HG02981 (cell line): ENCODE results near the gene LRRC28.
A peak's percentile ranks its signal among the peaks of the same experiment; 100 is the strongest.

Experiments used
- ATAC-seq: cut with Tn5 transposase; IDR thresholded peaks from one replicate; pipeline ENCODE4 v1.9.1; 2021; ENCODE audit warnings: mild to moderate bottlenecking, moderate library complexity; ENCODE audit not compliant: unreplicated experiment

Gene LRRC28

DNA sequence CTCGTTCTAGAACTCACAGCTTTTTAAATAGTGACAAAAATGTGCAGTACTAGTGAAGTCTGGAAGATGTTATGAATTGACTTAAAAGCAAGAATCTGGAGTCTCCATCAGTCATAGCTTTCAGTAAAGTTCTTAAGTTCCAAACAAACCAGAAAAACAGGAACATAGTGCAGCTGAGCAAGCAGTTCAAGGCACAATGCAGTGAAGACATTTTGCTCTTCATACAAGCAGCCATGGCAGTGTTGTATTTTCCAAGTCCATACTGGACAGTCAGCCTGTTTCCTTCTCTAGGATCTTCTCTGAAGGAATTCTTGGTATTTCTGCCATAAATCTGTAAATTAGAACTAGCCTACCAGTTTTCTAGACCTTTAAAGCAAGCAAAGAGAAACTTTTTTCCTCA, 90.5 kb downstream of the LRRC28 start:
- ATAC-seq, result no peak

DNA sequence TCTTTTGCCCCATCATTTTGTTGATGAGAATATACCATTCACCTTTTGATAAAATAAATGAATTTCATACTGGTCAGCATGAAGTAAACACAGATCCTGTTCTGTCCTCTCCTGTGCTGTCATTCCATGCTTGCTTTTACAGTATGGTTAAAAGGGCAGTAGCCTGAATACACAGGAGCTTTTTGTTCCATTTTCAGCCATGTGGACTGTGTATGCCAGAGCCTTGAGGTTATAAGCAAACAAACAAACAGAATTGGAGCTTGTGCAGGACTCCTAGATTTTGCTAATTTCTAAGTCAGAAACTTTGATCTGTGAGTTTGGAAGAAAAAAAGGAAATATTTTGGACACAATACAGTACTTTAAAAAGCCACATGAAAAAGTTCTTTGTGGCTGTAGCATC, 91.9 kb downstream of the LRRC28 start:
- no peak for ATAC-seq

DNA sequence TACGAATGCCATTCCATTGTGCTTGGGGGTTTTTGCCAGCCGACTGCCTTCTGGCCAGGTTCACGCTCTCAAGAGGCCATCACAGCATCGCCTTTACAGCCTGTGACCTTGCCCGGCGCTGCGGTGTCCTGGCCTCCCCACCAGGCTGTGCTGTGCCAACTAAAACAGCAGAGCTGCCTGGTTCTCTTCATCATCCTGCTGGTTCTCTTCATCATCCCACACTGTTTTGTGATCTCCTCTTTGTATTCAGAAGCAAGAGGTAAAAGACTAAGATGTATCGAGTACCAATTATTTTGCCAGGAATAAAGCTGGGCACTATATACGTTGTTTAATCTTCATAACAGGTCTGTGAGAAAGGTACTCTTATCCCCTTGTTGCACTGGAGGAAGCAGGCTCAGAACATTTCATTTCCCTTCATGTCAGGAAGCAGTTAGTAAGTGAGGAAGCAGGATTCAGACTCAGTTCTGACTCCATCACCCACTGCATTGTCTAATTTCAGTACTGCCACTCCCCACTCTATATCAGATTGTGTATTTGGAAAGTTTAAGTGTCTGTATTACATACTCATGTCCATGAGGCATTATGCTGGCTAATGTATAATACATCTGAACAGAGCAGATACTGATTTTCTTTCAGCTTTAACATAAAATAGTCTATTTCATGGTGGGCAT, 92.7 kb downstream of the LRRC28 start:
- no peak for ATAC-seq

DNA sequence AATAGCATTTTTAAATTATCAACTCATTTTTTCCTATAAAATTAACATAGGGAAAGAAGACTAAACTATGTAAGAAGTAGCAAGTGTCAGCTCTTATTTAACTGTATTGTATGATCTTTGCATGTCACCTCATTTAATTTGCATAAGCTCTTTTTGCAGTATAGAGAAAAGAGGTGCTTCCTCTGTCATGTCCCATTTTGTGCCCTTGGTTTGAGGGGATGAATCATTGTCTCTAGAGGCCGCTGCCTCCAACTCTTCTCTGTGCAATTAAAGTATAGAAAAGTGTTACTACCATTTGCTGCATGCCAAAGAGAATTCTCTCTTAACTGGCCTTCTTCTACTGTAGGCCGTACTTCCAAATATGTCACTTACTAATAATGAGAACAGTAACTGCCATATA, 93.4 kb downstream of the LRRC28 start:
- ATAC-seq, result no peak

DNA sequence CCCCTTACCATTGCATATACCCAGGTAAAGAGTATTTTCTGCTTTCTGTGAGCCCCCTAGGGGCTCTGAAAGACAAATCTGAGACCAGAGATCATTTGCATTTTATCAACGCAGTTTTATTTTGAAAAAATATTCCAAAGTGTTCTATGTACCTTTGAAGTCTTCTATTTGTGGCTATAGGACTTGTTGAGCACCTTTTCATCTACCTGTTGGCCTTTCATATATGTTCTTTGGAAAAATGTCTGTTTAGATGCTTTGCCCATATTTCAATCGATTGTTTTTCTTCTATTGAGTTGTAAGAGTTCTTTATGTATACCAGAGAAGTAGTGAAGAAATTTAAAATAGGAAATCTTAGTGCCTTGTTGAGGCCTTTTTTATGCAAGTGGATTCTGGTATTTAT, 94.0 kb downstream of the LRRC28 start:
- no peak for ATAC-seq

DNA sequence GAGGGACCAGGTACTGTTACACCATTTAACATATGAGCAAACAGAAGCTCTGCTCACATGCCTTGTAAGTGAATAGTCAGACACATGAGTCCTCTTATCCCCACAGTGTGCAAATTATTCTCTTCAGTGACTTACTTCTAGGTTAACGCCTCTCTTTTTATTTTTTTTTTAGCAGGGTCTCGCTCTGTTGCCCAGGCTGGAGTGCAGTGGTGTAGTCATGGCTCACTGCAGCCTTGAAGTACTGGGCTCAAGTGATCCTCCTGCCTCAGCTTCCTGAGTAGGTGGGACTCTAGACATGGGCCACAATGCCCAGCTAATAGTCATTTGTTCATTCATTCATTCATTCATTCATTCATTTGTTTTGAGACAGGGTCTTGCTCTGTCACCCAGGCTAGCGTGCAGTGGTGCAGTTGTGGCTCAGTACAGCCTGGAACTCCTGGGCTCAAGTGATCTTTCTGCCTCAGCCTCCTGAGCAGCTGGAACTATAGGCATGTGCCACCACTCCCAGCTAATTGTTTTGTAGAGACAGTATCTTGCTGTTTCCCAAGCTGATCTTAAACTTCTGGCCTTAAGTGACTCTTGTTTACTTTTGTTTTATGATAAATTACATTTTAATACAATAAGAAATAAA, 94.7 kb downstream of the LRRC28 start:
- no peak for ATAC-seq

DNA sequence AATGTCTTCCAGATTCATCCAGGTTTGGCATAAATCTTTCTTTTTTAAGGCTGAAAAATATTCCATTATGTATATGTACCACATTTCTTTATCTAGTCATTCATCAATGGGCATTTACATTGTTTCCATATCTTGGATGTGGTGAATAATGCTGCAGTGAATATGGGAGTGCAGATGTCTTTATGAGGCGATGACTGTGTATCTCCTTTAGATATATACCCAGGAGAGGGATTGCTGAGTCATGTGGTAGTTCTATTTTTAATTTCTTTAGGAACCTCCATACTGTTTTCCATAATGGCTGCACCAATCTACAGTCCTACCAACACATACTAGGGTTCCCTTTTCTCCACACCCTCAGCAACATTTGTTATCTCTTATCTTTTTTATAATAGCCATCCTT, 96.3 kb downstream of the LRRC28 start:
- ATAC-seq, result no peak

DNA sequence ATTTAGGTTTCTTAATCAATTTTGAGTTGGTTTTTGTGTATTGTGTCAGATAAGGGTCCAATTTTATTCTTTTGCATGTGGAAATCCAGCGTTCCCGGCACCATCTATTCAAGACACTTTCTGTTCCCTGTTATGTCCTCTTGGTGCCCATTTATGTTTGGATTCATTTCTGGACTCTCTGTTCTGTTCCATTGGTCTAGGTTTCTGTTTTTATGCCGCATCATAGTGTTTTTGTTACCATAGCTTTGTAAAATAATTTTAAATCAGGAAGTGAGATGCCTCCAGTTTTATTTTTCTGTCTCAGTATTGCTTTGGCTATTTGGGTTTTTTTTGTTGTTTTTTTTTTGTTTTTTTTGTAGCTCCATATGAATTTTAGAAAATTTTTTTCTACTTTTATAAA, 97.1 kb downstream of the LRRC28 start:
- ATAC-seq, result no peak

DNA sequence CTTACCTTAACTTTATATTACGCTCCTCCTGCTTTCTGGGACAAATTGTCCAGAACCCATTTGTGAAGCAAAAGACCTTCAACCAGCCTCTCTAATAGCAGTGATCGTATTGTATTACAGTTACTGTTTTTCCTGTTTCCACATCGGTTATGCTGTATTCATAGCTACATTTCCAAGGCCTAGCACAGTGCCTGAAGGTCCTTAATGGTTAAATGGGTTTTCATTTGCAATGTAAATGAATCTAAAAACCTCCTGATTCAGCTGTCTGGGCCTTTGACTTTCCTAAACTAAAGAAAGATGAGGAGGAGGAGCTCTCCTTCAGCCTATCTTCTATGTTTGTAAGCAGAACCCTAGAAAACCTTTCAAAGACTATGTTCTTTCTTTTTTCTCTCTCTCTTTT, 99.1 kb downstream of the LRRC28 start:
- ATAC-seq, result no peak

DNA sequence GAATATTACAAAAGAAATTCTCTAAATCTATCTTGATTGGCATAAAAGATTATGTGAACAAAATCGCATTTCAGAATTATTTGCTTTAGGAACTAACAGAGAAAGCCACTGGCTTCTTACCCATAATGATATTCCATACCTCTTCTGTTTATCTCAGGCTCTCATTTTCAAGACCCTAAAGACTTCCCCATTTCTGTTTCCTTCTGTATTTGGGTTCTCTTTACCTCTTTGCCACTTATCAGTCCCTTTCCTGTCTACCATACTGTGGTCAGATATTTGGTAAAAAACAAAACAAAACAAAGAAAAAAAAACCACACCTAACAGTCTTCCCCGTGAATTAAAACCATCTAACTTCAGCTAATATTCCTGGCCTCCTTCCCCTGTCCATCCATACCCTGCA, 108.5 kb downstream of the LRRC28 start:
- no peak for ATAC-seq

DNA sequence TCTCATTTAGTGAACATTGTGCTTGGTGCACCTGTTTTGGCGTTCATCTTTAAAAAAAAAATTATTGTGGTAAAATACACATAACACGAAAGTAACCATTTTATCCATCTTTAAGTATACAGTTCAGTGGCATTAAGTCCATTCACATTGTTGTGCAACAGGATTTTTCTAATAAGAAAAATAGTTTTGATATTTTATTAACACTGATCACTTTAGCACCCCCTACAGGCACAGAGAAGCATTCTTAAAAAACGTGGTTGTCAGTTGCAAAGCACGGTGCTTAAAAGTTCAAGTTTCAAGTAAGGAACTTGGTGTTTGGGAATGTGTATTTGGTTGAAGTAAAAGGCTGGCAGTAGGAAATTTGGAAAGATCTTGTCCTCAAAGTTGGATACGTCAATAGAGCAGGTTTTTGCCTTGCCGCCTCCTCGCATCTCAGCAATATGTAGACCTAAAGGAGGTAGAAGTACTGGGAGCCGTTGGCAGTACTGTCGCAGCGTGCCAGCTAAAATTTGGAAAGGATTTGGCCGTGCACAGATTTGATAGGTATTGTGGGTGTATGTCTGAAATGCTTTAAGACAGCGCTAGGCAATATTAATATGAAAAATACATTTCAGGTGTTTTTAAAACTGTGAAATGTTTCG, 110.4 kb downstream of the LRRC28 start:
- ATAC-seq, result no peak

DNA sequence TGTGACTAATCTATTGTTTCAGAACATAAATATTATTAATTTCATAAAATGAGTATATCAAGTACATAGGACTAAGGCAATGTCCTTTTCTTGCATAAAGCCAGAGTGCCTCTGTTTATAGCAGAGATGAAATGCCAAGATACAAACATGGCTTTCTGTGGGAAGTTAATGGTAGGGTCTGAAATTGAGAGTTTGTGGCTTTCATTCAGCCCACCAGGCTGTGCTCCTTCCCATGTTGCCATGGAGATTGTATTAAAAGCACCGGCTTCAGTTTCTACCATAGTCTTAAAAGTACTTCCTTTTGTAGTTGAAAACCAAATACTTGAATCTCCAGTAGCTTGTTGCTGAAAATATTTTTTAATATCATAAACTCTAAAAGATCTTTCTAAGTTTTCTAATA, 114.0 kb downstream of the LRRC28 start:
- peak; percentile 97 for ATAC-seq

DNA sequence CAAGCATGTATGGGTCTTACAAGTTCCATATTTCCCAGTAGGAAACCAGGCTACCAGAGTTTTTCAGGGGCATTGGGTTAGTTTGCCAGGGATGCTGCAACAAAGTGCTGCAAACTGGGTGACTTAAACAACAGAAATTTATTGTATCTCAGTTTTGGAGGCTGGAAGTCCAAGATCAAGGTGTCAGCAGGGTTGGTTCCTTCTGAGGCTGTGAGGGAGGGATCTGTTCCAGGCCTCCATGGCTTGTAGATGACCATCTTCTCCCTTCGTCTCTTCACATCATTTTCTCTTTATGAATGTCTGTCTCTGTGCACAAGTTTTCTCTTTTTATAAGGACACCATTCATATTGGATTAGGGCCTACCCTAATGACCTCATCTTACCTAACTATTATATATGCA, 114.7 kb downstream of the LRRC28 start:
- no peak for ATAC-seq

DNA sequence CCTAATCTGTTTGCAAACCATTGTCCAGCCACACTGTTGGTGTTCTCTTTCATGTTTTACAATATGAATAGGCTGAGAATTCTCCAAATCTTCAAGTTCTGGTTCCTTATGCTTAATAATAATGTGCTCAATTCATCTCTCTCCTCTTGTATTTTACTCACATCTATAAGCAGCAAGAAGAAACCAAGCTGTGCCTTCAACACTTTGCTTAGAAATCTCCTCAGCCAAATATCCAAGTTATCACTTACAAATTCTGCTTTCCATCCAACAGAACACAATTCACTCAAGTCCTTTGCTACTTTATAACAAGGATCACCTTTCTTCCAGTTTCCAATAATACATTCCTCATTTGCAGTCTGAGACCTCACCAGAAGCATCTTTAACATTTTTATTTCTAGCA, 117.5 kb downstream of the LRRC28 start:
- ATAC-seq, result no peak

DNA sequence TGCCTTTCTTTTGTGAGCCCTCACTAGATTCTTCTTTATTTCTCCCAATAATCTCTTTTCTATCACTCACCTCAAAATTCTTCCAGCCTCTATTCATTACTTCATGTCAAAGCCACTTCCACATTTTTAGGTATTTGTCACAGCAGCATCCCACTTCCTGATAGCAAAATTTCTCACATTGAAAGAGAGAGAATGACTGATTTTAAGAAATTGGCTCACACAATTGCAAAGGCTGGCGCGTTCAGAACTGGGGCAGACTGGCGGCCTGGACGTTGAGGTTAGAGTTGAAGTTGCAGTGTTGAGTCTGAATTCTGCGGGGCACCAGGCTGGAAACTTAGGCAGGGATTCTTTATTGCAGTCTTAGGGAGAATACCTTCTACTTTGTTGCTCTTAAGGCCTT, 117.9 kb downstream of the LRRC28 start:
- ATAC-seq, result no peak

DNA sequence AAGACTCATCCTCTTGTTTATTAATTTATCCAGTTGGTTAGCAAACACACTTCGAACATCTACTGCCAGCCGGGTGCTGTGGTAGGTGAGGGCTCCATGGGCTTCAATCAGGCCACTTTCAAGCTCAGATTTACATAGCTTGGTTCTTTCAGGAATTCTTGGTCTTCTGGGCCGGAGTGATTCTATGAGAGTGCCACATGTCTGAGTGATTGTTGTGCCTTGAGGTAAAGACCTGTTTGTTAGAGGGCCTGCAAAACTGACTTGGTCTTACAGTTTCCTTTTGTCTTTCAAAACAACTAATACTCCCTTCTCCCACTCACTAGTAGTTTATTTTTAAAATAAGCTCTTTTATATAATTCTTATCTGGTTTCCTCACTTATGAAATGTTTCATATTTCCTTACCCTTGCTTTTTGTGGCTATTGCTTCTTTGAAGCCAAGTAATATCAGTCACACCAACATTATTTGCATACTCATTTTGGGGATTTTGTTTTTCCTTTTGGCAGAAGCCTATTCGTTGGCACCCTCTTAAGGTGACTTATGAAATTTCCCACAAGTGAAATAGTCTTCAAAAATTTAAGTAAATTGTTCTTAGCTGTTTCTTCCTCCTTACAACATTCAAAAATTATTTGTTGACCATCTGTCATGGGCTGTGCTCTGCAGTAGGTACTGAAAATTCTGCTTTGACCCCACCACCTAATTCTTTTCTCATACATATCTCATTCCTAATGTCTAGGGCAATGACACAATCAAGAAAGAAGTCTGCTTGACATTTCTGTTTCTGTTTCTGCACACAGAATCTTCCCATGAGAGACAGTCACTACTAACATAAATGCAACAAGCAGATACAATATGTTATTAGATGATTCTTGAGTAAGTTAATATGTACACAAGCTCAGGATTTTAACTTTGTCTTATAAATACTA, 120.2 kb downstream of the LRRC28 start:
- ATAC-seq, result peak; percentile 87

DNA sequence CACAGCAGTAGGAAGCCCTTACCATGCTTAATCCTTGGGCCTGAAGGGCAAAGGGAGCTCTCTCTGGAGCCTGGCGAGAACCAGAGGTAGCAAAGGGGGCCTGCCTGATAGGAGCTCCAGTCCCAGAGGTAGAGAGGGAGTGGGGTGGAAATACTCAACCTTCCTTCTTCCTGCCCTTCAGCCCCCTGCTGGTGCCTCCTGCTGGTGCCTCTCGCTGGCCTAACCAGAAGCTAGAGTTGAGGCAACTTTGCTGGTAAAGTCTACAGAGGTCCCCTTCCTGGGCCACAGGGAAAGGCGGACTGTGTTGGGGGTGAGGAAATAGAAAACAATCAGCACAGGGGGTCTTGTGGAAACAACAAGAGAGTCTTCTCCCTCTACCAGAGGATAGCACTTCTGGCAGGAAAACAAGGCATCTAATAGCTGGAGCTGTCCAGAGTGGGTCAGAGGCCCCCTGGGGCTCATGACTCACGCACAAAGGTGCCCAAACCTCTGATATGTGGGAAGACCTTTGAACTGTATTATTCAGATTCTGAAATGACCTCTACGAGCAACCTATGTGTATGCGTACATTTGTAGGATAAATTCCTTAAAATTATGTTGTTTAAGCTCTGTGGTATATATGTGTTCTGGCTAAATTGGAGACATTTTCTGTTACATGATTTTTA, 133.9 kb downstream of the LRRC28 start:
- ATAC-seq, result no peak

DNA sequence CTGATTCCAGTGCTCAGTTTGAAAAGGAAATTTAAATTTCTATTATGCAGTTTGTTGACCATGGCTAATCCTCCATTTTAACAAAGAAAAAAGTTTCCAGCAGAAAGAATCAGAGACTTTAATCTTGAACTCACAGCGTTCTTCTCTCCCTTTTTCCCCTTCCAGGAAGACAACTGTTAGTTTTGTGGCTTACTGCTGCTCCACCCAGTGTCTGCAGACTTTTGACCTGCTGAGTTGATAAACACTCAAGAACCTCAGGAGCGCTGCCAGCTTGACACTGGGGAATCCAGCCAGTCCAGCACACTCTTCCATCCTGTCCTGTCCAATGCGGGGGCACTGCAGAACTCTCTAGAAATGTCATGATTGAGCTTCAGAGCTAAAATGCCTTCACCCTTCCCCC, 134.6 kb downstream of the LRRC28 start:
- ATAC-seq, result no peak

DNA sequence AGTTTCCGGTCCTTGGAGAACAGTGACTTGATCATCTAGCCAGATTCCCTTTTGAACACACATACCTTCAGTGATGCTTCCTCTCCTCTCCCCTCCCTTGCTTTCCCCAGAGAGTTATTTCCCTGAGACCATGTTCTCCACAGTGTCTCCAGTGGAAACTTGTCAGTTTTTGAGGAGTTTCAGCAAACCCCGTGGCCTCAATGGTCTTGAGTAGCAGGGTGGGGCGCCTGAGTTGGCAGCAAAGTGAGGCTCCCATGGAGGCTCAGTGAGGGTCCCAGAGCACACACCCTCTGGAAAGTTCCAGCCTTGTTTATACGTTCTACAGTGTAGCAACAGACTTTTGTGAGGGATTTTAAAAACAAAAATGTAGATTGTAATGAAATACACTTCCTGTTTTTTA, 135.1 kb downstream of the LRRC28 start:
- ATAC-seq, result no peak

DNA sequence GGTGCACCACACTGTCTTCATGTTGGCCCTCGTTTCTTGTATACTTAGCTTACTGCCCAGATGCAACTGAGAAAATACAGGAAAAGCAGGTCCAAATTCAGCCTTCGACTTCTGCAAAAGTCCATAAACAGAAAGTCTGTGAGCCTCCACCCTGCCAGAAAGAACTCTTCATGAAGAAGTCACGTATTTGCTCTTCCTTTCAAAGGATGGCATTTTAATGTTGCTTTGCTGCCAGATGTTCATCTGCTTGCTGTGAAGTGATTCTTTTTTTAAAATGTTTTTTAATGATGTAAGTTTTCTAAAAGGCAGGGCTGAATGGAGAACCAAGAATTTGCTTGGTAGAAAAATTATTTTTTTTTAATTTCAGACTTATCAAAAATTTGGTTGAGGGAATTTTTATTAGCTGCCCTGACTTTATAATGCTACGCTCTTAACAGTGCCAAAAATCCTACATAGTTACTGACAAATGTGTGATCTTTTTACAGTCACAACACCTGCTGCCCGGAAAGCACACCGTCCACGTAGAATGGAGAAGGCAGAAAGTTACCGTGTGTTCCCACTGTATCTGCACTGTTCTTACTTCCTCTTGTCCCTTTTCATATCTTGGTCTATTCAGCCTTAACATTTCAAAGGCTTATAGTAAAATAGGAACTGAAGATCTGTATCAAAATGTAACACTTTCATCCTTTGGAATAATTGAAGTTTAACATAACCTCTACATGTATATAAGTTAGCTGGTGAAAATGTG, 136.3 kb downstream of the LRRC28 start:
- no peak for ATAC-seq
